K562 (cell line): Measurements from ENCODE around the gene RSBN1L. TPM values are rescaled to one million over a fixed set of nuclear protein-coding genes. Genes with fewer than 3 reads are reported as not detected.

ENCODE experiments used
- BMI1 ChIP-seq: fragments of 150-350 bp; IDR thresholded peaks from 2 replicates; pipeline ENCODE4 v1.6.1; 2014; ENCODE audit warnings: low read length
- CCNT2 ChIP-seq: IDR thresholded peaks from 2 replicates; pipeline ENCODE4 v1.6.1; 2011; ENCODE audit warnings: borderline replicate concordance, low read depth, mild to moderate bottlenecking, moderate library complexity, mixed read lengths, low read length; ENCODE audit not compliant: insufficient read length; ENCODE audit errors: extremely low read depth
- ERF ChIP-seq: fragments of 450-650 bp; formaldehyde crosslinking; IDR thresholded peaks from 2 replicates; pipeline ENCODE4 v1.4.0; 2020; ENCODE audit warnings: mild to moderate bottlenecking, mixed read lengths
- FOSL1 ChIP-seq: fragments of 200-800 bp; sonication (Bioruptor generic); conservative IDR thresholded peaks from 2 replicates; pipeline ENCODE4 v1.6.1; 2016; ENCODE audit warnings: missing genetic modification characterization, missing compliant biosample characterization
- GTF2E2 ChIP-seq: fragments of 200-800 bp; sonication (Bioruptor generic); IDR thresholded peaks from 2 replicates; pipeline ENCODE4 v1.6.1; 2016; ENCODE audit warnings: missing genetic modification characterization, missing compliant biosample characterization
- KAT2B ChIP-seq: IDR thresholded peaks from one replicate; pipeline ENCODE4 v1.6.1; 2012; ENCODE audit warnings: low read depth, mild to moderate bottlenecking, control low read depth, inconsistent platforms, low read length, moderate library complexity
- KLF10 ChIP-seq: fragments of 250-450 bp; sonication (Bioruptor Pico); IDR thresholded peaks from 2 replicates; pipeline ENCODE4 v1.6.1; 2021; ENCODE audit warnings: matching md5 sums
- KLF16 ChIP-seq: IDR thresholded peaks from 2 replicates; pipeline ENCODE4 v1.6.1; 2016; ENCODE audit warnings: antibody characterized with exemption
- NCOA2 ChIP-seq, 2 experiments: fragments of 450-650 bp; IDR thresholded peaks; 2 replicates each; pipeline ENCODE4 v1.6.1; 2018; ENCODE audit warnings: mild to moderate bottlenecking in 2 of 2, moderate library complexity in 1 of 2; ENCODE audit not compliant: partially characterized antibody in 2 of 2
- PHTF2 ChIP-seq: fragments of 250-450 bp; sonication (Bioruptor Pico); IDR thresholded peaks from 2 replicates; pipeline ENCODE4 v1.5.0; 2021; ENCODE audit warnings: mild to moderate bottlenecking
- POLR2AphosphoS2 ChIP-seq: IDR thresholded peaks from 2 replicates; pipeline ENCODE4 v1.6.1; 2012; ENCODE audit warnings: low read length, improper control_type of control experiment
- POLR3A ChIP-seq: IDR thresholded peaks from 2 replicates; pipeline ENCODE4 v1.6.1; 2011; ENCODE audit warnings: borderline replicate concordance, mild to moderate bottlenecking, moderate library complexity; ENCODE audit not compliant: insufficient read length, insufficient read depth; ENCODE audit errors: extremely low read depth
- POLR3G ChIP-seq: IDR thresholded peaks from 2 replicates; pipeline ENCODE4 v1.6.1; 2011; ENCODE audit not compliant: insufficient read length, insufficient replicate concordance; ENCODE audit errors: extremely low read depth
- RFX5 ChIP-seq: IDR thresholded peaks from 2 replicates; pipeline ENCODE4 v1.6.1; 2011; ENCODE audit warnings: low read depth, mild to moderate bottlenecking, improper control_type of control experiment, low read length
- RNF2 ChIP-seq: sonication (generic); IDR thresholded peaks from 2 replicates; pipeline ENCODE4 v1.6.1; 2016
- U2AF2 ChIP-seq: fragments of 200-400 bp; formaldehyde crosslinking; optimal IDR thresholded peaks from 2 replicates; pipeline ENCODE3; 2017; ENCODE audit warnings: low read depth, mild to moderate bottlenecking, low read length
- XRCC3 ChIP-seq: fragments of 450-650 bp; IDR thresholded peaks from 2 replicates; pipeline ENCODE4 v1.6.1; 2017; ENCODE audit warnings: mild to moderate bottlenecking, moderate library complexity
- ZNF140 ChIP-seq: fragments of 250-450 bp; sonication (Bioruptor Pico); IDR thresholded peaks from 2 replicates; pipeline ENCODE4 v1.8.0; 2021; ENCODE audit warnings: moderate library complexity, mild to moderate bottlenecking, inconsistent platforms
- ZNF197 ChIP-seq: fragments of 200-800 bp; sonication (Bioruptor generic); IDR thresholded peaks from 2 replicates; pipeline ENCODE4 v1.6.1; 2016; ENCODE audit warnings: low read depth, missing genetic modification characterization, missing compliant biosample characterization
- polyA plus RNA-seq, 8 experiments: library from polyadenylated mRNA; depleted of rRNA in 4 of 8; stranded (reverse) in 5 of 8; unstranded in 3 of 8; fragments of >200 nt; fragmentation: Nextera tagmentation in 2 of 8; fragmentation: Illumina TruSeq in 1 of 8; extraction: Ambion mirVana in 2 of 8; extraction: Trizol in 1 of 8; gene quantifications; 2 replicates each; pipeline versions ENCODE4 v1.2.1 to v1.2.3, GENCODE V29; 2011 to 2014; ENCODE audit warnings: inconsistent platforms in 1 of 8, missing spikeins in 1 of 8
- total RNA-seq, 7 experiments: library from RNA; depleted of rRNA in 6 of 7; stranded (reverse); fragments of >200 nt in 6 of 7; fragmentation: Illumina TruSeq in 2 of 7; extraction: Trizol in 2 of 7; gene quantifications; 2 replicates each; pipeline versions ENCODE4 v1.2.1 to v1.2.3, GENCODE V29; 2011 to 2021; ENCODE audit warnings: low replicate concordance in 1 of 7
- TF ChIP-seq, protein P1 (sequence below): fragments of 150-350 bp; conservative IDR thresholded peaks from 2 replicates; pipeline ENCODE4 v1.6.1; 2014; ENCODE audit warnings: low read length
- TF ChIP-seq, protein P2 (sequence below): fragments of 250-450 bp; sonication (Bioruptor Pico); IDR thresholded peaks from 2 replicates; pipeline ENCODE4 v1.4.0; 2020; ENCODE audit warnings: borderline replicate concordance
- TF ChIP-seq, protein P3 (sequence below): fragments of 250-450 bp; sonication (Bioruptor Pico); IDR thresholded peaks from 2 replicates; pipeline ENCODE4 v1.5.0; 2021
- TF ChIP-seq, protein P4 (sequence below): fragments of 450-650 bp; formaldehyde crosslinking; IDR thresholded peaks from 2 replicates; pipeline ENCODE4 v1.4.0; 2020; ENCODE audit warnings: mild to moderate bottlenecking, mixed read lengths

RSBN1L gene
- total and polyA plus RNA-seq, 9 of the 15 experiments (the other 6 are each of a cell fraction or from before 2014, with no cell fraction given) = 6.2 to 35.2 (median 20.1) TPM

DNA sequence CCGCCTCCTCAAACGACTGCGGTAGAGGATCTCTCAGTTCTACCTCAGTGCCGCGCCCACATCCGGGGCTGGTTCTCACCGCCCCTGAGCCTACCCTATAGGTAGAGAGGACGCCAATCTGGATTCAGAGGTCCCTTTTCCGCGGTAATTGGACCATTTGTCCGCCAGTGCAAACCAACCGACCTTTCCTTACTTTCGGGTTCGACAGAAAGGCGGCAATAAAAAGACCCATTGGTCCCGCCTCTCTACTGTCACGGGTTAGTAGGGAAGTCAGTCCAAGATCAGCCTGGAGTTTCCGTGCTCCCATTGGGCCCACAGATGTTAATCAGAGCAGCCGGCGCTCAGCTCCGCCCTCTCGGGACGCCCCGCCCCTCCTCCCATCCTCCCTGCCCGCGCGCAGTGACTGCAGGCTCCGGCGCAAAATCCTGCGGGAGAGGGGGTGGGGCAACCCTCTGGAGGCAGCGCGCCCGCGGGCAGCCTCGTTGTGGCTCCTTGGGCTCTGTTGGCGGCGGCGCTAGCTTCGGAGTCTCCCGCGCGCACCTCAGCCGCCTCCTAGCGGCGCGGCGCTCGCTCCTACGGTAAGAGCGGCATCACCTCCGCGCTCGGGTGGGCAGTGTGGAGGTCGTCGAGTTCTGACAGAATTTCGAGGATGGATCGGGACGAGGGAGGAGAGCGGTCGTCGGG, 102.3 kb downstream of the RSBN1L start, which contains the start of the genes PHTF2 and TMEM60 (continued):
- no peak for TF ChIP-seq PHTF2
- TF ChIP-seq POLR3G = no peak
- no peak for TF ChIP-seq POLR2AphosphoS2
- TF ChIP-seq ZNF197 (CRISPR knock-in tag) = no peak
- TF ChIP-seq, protein P1, sequence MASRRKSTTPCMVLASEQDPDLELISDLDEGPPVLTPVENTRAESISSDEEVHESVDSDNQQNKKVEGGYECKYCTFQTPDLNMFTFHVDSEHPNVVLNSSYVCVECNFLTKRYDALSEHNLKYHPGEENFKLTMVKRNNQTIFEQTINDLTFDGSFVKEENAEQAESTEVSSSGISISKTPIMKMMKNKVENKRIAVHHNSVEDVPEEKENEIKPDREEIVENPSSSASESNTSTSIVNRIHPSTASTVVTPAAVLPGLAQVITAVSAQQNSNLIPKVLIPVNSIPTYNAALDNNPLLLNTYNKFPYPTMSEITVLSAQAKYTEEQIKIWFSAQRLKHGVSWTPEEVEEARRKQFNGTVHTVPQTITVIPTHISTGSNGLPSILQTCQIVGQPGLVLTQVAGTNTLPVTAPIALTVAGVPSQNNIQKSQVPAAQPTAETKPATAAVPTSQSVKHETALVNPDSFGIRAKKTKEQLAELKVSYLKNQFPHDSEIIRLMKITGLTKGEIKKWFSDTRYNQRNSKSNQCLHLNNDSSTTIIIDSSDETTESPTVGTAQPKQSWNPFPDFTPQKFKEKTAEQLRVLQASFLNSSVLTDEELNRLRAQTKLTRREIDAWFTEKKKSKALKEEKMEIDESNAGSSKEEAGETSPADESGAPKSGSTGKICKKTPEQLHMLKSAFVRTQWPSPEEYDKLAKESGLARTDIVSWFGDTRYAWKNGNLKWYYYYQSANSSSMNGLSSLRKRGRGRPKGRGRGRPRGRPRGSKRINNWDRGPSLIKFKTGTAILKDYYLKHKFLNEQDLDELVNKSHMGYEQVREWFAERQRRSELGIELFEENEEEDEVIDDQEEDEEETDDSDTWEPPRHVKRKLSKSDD = no peak
- TF ChIP-seq POLR3A = no peak
- no peak for TF ChIP-seq KLF16
- no peak for TF ChIP-seq FOSL1 (tag)
- TF ChIP-seq, protein P2, sequence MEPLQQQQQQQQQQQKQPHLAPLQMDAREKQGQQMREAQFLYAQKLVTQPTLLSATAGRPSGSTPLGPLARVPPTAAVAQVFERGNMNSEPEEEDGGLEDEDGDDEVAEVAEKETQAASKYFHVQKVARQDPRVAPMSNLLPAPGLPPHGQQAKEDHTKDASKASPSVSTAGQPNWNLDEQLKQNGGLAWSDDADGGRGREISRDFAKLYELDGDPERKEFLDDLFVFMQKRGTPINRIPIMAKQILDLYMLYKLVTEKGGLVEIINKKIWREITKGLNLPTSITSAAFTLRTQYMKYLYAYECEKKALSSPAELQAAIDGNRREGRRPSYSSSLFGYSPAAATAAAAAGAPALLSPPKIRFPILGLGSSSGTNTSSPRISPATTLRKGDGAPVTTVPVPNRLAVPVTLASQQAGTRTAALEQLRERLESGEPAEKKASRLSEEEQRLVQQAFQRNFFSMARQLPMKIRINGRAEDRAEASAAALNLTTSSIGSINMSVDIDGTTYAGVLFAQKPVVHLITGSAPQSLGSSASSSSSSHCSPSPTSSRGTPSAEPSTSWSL (CRISPR knock-in tag) = peak; percentile 89; the same call in 1 of the 2 replicates
- TF ChIP-seq RNF2 = no peak; the same call in 1 of the 2 replicates
- peak; percentile 95 for TF ChIP-seq CCNT2
- TF ChIP-seq NCOA2 (IDR thresholded peaks at IDR 0.05; ENCODE audit: partially characterized antibody in 2 of 2) = no peak
- no peak for TF ChIP-seq ERF (CRISPR knock-in tag)
- no peak for TF ChIP-seq KLF10 (CRISPR knock-in tag)
- TF ChIP-seq RFX5 = no peak
- TF ChIP-seq, protein P3, sequence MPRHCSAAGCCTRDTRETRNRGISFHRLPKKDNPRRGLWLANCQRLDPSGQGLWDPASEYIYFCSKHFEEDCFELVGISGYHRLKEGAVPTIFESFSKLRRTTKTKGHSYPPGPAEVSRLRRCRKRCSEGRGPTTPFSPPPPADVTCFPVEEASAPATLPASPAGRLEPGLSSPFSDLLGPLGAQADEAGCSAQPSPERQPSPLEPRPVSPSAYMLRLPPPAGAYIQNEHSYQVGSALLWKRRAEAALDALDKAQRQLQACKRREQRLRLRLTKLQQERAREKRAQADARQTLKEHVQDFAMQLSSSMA = no peak
- TF ChIP-seq KAT2B = no peak
- TF ChIP-seq BMI1 = no peak
- no peak for TF ChIP-seq GTF2E2 (tag)
- no peak for TF ChIP-seq XRCC3
- TF ChIP-seq, protein P4, sequence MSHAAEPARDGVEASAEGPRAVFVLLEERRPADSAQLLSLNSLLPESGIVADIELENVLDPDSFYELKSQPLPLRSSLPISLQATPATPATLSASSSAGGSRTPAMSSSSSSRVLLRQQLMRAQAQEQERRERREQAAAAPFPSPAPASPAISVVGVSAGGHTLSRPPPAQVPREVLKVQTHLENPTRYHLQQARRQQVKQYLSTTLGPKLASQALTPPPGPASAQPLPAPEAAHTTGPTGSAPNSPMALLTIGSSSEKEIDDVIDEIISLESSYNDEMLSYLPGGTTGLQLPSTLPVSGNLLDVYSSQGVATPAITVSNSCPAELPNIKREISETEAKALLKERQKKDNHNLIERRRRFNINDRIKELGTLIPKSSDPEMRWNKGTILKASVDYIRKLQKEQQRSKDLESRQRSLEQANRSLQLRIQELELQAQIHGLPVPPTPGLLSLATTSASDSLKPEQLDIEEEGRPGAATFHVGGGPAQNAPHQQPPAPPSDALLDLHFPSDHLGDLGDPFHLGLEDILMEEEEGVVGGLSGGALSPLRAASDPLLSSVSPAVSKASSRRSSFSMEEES (CRISPR knock-in tag) = no peak; the same call in 1 of the 2 replicates
- no peak for TF ChIP-seq U2AF2
- no peak for TF ChIP-seq ZNF140 (CRISPR knock-in tag)
